Omental fat pad (tissue), 4 donors: Measurements from ENCODE around the gene EDNRA. TPM values are rescaled to one million over a fixed set of nuclear protein-coding genes. Genes with fewer than 3 reads are reported as not detected.

ENCODE experiments used
- ATAC-seq: fragments of 150-250 bp; one replicate; pipeline ENCODE4 v1.9.1; 2016; ENCODE audit warnings: mild to moderate bottlenecking, moderate library complexity; ENCODE audit not compliant: low FRiP score
- DNase-seq: peaks from one replicate; pipeline ENCODE4 v3.0.0-alpha.2; 2019; ENCODE audit warnings: low spot score
- CTCF ChIP-seq, 3 donors: fragments of 450-650 bp; IDR thresholded peaks; one replicate each; pipeline ENCODE4 v1.5.1; 2016 to 2017; ENCODE audit warnings: antibody characterized with exemption in 3 of 3, mild to moderate bottlenecking in 3 of 3, moderate library complexity in 2 of 3
- total RNA-seq, 4 donors: library from RNA; depleted of rRNA; stranded (reverse); fragments of >200 nt; gene quantifications; one replicate each; pipeline ENCODE4 v1.1.0, GENCODE V29; 2016

EDNRA gene
- total RNA-seq, 4 donors from 2014 or later = 3.5 to 10.6 (median 7.0) TPM

- DNase-seq (no peak), ATAC-seq (no peak)
- TF ChIP-seq CTCF (IDR thresholded peaks at IDR 0.05) = no peak
Measured at GRCh38 chr4:147591106-147591505, 110.2 kb downstream of the EDNRA start.

GRCh38 chr4:147594107-147594506 is 113.2 kb downstream of the EDNRA start:
- DNase-seq (no peak), ATAC-seq (no peak)
- TF ChIP-seq CTCF (IDR thresholded peaks at IDR 0.05) = no peak

Other genes starting within 250 kb of the EDNRA start
- gene TMEM184C, start 136.3 kb downstream of the EDNRA start, total RNA-seq = 10 to 100 TPM; 25.5 to 36.1 (median 28.5) TPM
- gene PRMT9, start 203.1 kb downstream of the EDNRA start, total RNA-seq = 10 to 100 TPM in 1 of 4 donors, 1 to 10 TPM in 3; 5.5 to 40.0 (median 7.3) TPM